SJSA1 (cell line): ENCODE measurements around the gene NRXN3. TPM values are rescaled to one million over a fixed set of nuclear protein-coding genes. Genes with fewer than 3 reads are reported as not detected.
A peak's percentile ranks its signal among the peaks of the same experiment; 100 is the strongest.

Experiments used
- DNase-seq, 2 experiments: peaks; one replicate each; pipeline ENCODE4 v3.0.0-alpha.2; 2015 to 2020; ENCODE audit warnings: low spot score in 2 of 2, low read depth in 1 of 2
- H3K27ac ChIP-seq: fragments of 250-450 bp; sonication (Bioruptor Pico); 2 replicates; pipeline ENCODE4 v1.5.1; 2020; ENCODE audit warnings: mild to moderate bottlenecking, moderate library complexity
- H3K27me3 ChIP-seq: fragments of 250-450 bp; sonication (Bioruptor Pico); replicated peaks from 2 replicates; pipeline ENCODE4 v1.5.1; 2020; ENCODE audit warnings: mild to moderate bottlenecking, moderate library complexity
- H3K36me3 ChIP-seq: fragments of 250-450 bp; sonication (Bioruptor Pico); 2 replicates; pipeline ENCODE4 v1.5.1; 2020; ENCODE audit warnings: mild to moderate bottlenecking
- H3K4me1 ChIP-seq: fragments of 250-450 bp; sonication (Bioruptor Pico); replicated peaks from 2 replicates; pipeline ENCODE4 v1.6.1; 2021; ENCODE audit warnings: mild to moderate bottlenecking
- H3K4me3 ChIP-seq: fragments of 250-450 bp; sonication (Bioruptor Pico); 2 replicates; pipeline ENCODE4 v1.5.1; 2020; ENCODE audit warnings: mild to moderate bottlenecking
- H3K9me3 ChIP-seq: fragments of 250-450 bp; sonication (Bioruptor Pico); replicated peaks from 2 replicates; pipeline ENCODE4 v1.5.1; 2020; ENCODE audit warnings: mild to moderate bottlenecking
- total RNA-seq: library from RNA; depleted of rRNA; stranded (reverse); fragments of >200 nt; shearing (Covaris generic); gene quantifications from 2 replicates; pipeline ENCODE4 v1.2.3, GENCODE V29; 2014

NRXN3 gene
- total RNA-seq, 1 experiment from 2014 or later, result 1.0 TPM

DNA sequence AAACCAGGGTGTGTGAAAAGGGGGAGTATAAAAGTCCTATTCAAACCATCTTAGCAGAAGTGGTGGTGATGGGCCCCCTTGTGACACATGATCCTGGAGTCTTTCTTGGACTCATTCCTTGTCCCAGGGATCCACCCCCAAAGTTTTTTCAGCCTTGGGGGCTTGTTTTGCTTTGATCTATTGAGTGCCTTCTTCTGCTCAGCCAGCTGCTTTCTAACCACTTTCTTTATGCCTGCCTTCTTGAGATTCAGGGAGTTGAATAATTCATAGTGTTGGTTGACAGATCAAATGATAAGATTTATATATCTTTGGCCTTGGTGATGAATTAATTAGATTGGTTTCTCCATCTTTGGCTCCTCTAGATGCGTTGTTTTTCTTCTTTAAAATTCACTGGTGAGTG is 1114.4 kb downstream of the NRXN3 start:
- H3K4me1 ChIP-seq, result peaks cover 1% of the 10 kb centered on the region; the same call in 1 of the 2 replicates
- no peak for DNase-seq
- no peaks in the 10 kb centered on the region for H3K9me3 ChIP-seq
- no peak overlapping the region for H3K27ac ChIP-seq
- no peaks in the 10 kb centered on the region for H3K36me3 ChIP-seq
- no peaks in the 10 kb centered on the region for H3K27me3 ChIP-seq
- no peak overlapping the region for H3K4me3 ChIP-seq

- Histone ChIP-seq H3K4me3 (no peak overlapping the region), H3K9me3 (no peaks in the 10 kb centered on the region), H3K27ac (no peak overlapping the region), H3K4me1 (no peaks in the 10 kb centered on the region), H3K27me3 (no peaks in the 10 kb centered on the region), H3K36me3 (no peaks in the 10 kb centered on the region)
- DNase-seq, result no peak
These were observed 1115.1 kb downstream of the NRXN3 start for GRCh38 chr14:79285263-79285662.

DNA sequence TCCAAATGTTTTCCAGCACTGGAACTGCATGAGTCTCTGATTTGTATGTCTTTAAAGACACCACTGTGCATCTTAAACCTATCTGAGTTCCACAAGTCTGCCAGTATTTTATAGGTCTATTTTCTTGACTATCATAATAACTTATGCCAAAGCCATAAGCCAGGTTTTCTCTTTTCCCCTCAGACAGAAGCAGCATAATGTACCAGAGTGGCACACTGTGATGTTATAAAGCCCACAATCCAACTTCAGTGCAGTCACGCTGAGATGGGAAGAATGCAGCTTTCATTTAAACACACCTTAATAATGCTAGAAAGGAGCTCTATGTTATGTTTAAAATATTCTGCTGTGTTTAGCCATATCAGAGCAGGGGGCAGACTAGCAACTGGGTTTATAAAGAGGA is 1117.8 kb downstream of the NRXN3 start:
- Histone ChIP-seq H3K27me3 (no peaks in the 10 kb centered on the region), H3K27ac (no peak overlapping the region), H3K36me3 (no peaks in the 10 kb centered on the region), H3K4me3 (no peak overlapping the region), H3K9me3 (no peaks in the 10 kb centered on the region), H3K4me1 (no peaks in the 10 kb centered on the region)
- DNase-seq, result no peak

- Histone ChIP-seq H3K4me1 (no peaks in the 10 kb centered on the region), H3K27me3 (no peaks in the 10 kb centered on the region), H3K4me3 (no peak overlapping the region), H3K9me3 (no peaks in the 10 kb centered on the region), H3K27ac (no peak overlapping the region), H3K36me3 (no peaks in the 10 kb centered on the region)
- DNase-seq, result no peak
These were observed 1123.5 kb downstream of the NRXN3 start for GRCh38 chr14:79293482-79294177.

DNA sequence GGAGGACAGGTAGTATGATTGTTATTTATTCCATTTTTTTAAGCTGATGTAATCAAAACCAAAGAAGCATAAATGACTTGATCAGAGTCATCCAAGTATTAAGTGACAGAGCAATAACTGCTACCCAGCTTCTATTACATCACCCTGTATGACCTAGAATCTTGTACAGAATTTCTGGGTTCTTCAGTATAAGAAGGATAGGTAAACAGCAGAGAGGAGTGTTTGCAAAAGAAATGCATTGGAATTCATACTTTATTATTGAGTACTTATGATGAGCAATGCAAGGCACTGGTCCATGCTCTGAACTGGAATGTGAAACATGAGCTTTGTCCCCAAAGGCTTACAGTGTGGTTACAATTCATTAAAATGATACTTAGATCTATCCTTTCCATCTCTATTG is 1124.3 kb downstream of the NRXN3 start:
- Histone ChIP-seq H3K27me3 (no peaks in the 10 kb centered on the region), H3K4me3 (no peak overlapping the region), H3K27ac (no peak overlapping the region), H3K4me1 (no peaks in the 10 kb centered on the region), H3K9me3 (no peaks in the 10 kb centered on the region), H3K36me3 (no peaks in the 10 kb centered on the region)
- DNase-seq, result no peak

DNA sequence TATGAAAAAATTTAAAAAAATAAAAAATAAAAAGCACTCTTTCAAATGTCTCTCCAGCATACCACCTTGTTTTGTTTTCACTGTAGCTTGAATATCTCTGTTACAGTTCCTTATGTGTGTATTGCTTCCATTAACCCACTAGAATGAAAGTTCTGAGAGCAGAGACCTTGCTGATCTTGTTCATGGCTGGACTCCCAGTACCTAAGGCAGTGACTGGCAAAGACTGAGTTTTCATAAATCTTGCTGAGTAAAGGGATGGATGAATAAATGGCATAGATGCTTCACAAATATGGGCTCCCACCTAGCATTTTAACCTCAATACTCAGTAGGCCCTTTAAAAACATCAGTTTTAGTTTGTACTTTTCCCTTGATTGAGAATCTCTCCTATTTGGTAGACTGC is 1125.2 kb downstream of the NRXN3 start:
- H3K27me3 ChIP-seq, result no peaks in the 10 kb centered on the region

GRCh38 chr14:79298373-79298772 is 1128.2 kb downstream of the NRXN3 start:
- Histone ChIP-seq H3K27me3 (no peaks in the 10 kb centered on the region), H3K36me3 (no peaks in the 10 kb centered on the region), H3K27ac (no peak overlapping the region), H3K4me3 (no peak overlapping the region), H3K4me1 (no peaks in the 10 kb centered on the region), H3K9me3 (no peaks in the 10 kb centered on the region)
- no peak for DNase-seq

More for the DNA sequence above, 1125.2 kb downstream of the NRXN3 start:
- Histone ChIP-seq H3K4me3 (no peak overlapping the region), H3K9me3 (no peaks in the 10 kb centered on the region), H3K36me3 (no peaks in the 10 kb centered on the region), H3K27ac (no peak overlapping the region), H3K4me1 (no peaks in the 10 kb centered on the region)
- DNase-seq, result no peak

DNA sequence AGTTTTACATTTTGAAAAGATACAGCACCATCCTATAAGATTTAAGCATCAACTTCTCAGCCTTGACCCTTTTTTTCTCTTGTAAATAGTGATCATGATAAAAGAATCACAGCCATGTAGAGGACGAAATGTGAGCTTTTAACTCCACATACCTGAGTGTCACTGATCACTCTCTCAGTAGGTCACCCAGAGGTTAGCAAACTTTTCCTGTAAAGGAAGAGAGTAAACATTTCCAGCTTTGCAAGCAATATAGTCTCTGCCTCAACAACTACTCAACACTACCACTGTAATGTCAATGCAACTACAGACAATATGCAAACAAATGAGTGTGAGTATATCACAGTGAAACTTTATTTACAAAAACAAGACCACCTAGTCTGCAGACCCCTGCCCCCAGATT is 1129.0 kb downstream of the NRXN3 start:
- no peaks in the 10 kb centered on the region for H3K27me3 ChIP-seq
- H3K9me3 ChIP-seq, result no peaks in the 10 kb centered on the region
- H3K36me3 ChIP-seq, result no peaks in the 10 kb centered on the region
- H3K4me1 ChIP-seq, result no peaks in the 10 kb centered on the region
- DNase-seq, result no peak
- no peak overlapping the region for H3K27ac ChIP-seq
- H3K4me3 ChIP-seq, result no peak overlapping the region

DNA sequence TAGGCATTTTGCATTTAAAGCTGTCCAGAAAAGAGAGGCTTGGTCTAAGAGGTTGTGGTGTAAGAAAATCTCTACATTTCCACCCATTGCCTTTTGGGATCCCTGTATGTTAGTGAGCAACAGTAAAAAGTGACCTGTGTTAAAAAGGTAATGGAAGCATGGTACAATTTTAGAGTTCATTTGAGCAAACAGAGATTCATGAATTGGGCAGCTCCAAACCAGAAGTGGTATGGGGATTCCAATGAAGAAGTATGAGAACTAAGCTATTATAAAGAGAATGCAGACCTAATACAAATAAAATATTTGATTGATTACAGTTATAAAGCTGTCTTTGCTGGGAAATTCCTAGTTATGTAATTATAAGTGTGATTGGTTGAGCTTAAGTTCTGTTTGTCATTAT is 1134.1 kb downstream of the NRXN3 start:
- H3K27me3 ChIP-seq, result no peaks in the 10 kb centered on the region
- no peak overlapping the region for H3K4me3 ChIP-seq
- H3K36me3 ChIP-seq, result no peaks in the 10 kb centered on the region
- H3K9me3 ChIP-seq, result no peaks in the 10 kb centered on the region
- H3K27ac ChIP-seq, result no peak overlapping the region
- no peaks in the 10 kb centered on the region for H3K4me1 ChIP-seq
- no peak for DNase-seq

- H3K27me3 ChIP-seq, result no peaks in the 10 kb centered on the region
- H3K9me3 ChIP-seq, result no peaks in the 10 kb centered on the region
- H3K4me1 ChIP-seq, result no peaks in the 10 kb centered on the region
- H3K36me3 ChIP-seq, result no peaks in the 10 kb centered on the region
- no peak overlapping the region for H3K4me3 ChIP-seq
- H3K27ac ChIP-seq, result no peak overlapping the region
- DNase-seq, result no peak
These were observed 1136.4 kb downstream of the NRXN3 start for GRCh38 chr14:79306546-79306945.

- no peaks in the 10 kb centered on the region for H3K9me3 ChIP-seq
- no peaks in the 10 kb centered on the region for H3K36me3 ChIP-seq
- H3K27ac ChIP-seq, result no peak overlapping the region
- H3K27me3 ChIP-seq, result no peaks in the 10 kb centered on the region
- H3K4me1 ChIP-seq, result no peaks in the 10 kb centered on the region
- no peak overlapping the region for H3K4me3 ChIP-seq
- DNase-seq, result no peak
These were observed 1148.2 kb downstream of the NRXN3 start for GRCh38 chr14:79318371-79318770.

DNA sequence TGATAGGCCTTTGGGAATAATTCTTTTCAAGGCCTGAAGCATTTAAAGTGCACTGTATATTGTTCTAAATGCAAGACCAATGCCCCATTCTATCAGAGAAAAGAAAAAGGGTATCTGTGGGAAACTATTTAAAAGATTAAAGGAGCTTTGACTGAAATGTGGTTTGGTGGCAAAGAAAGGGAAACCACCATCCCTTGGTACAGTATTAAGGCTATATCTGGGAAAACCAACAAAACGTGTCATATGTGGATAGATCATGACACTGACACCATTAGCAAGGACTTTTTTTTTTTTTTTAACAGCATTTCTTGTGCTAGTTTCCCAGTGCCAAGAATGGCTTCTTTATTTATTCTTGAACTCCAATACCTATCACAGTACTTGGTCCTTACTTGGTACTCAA is 1150.4 kb downstream of the NRXN3 start:
- H3K27ac ChIP-seq, result no peak overlapping the region
- H3K27me3 ChIP-seq, result no peaks in the 10 kb centered on the region
- no peaks in the 10 kb centered on the region for H3K36me3 ChIP-seq
- H3K4me1 ChIP-seq, result peaks cover 14% of the 10 kb centered on the region
- no peaks in the 10 kb centered on the region for H3K9me3 ChIP-seq
- DNase-seq, result no peak
- no peak overlapping the region for H3K4me3 ChIP-seq

GRCh38 chr14:79321070-79321469 is 1150.9 kb downstream of the NRXN3 start:
- DNase-seq, result no peak
- H3K4me3 ChIP-seq, result no peak overlapping the region
- H3K36me3 ChIP-seq, result no peaks in the 10 kb centered on the region
- H3K27ac ChIP-seq, result no peak overlapping the region
- no peaks in the 10 kb centered on the region for H3K27me3 ChIP-seq
- peaks cover 15% of the 10 kb centered on the region for H3K4me1 ChIP-seq
- H3K9me3 ChIP-seq, result no peaks in the 10 kb centered on the region

- no peak overlapping the region for H3K4me3 ChIP-seq
- peak in 1 of 2 experiments; percentile 63 for DNase-seq
- H3K36me3 ChIP-seq, result no peaks in the 10 kb centered on the region
- H3K27me3 ChIP-seq, result no peaks in the 10 kb centered on the region
- H3K4me1 ChIP-seq, result peaks cover 25% of the 10 kb centered on the region
- no peak overlapping the region for H3K27ac ChIP-seq
- no peaks in the 10 kb centered on the region for H3K9me3 ChIP-seq
These were observed 1154.9 kb downstream of the NRXN3 start for GRCh38 chr14:79325071-79325470.

DNA sequence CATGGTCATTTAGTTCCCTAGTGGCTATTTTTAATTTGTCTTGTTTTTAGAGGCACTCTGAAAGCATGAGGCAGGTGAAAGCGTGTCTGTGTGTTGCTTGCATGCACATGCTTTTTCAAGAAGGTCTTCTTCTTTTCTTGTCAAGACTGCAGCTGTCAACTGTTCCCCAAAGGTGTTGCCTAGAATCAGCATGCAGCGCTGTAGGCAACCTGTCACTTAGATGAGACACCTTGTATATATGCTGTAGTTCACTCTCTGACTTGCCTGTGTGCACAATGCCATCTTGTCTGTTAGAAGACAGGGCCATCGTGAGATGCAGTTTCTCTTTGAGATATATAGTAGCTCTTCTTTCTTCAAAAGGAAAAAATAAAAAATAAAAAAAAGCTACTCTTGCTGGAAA is 1155.4 kb downstream of the NRXN3 start:
- Histone ChIP-seq H3K4me1 (peaks cover 25% of the 10 kb centered on the region), H3K27me3 (no peaks in the 10 kb centered on the region), H3K27ac (no peak overlapping the region), H3K36me3 (no peaks in the 10 kb centered on the region), H3K9me3 (no peaks in the 10 kb centered on the region), H3K4me3 (no peak overlapping the region)
- DNase-seq, result no peak
